Colonic mucosa (tissue), 4 donors: Measurements from ENCODE around the gene PLK3. TPM values are rescaled to one million over a fixed set of nuclear protein-coding genes. Genes with fewer than 3 reads are reported as not detected.

Experiments used
- DNase-seq: peaks from one replicate; pipeline ENCODE4 v3.0.0-alpha.2; 2020
- H3K27ac ChIP-seq: fragments of 200-600 bp; one replicate; pipeline ENCODE4 v1.8.0; 2021
- H3K27me3 ChIP-seq: fragments of 200-600 bp; one replicate; pipeline ENCODE4 v1.8.0; 2021
- H3K36me3 ChIP-seq: fragments of 200-600 bp; one replicate; pipeline ENCODE4 v1.8.0; 2021
- H3K4me1 ChIP-seq: fragments of 200-600 bp; one replicate; pipeline ENCODE4 v1.8.0; 2021; ENCODE audit warnings: mild to moderate bottlenecking
- H3K4me3 ChIP-seq: fragments of 200-600 bp; one replicate; pipeline ENCODE4 v1.8.0; 2021
- H3K9ac ChIP-seq, 2 donors: one replicate each; pipeline ENCODE4 v1.7.0; 2013; ENCODE audit warnings: control low read depth in 2 of 2, low read depth in 2 of 2, low read length in 2 of 2
- H3K9me3 ChIP-seq: fragments of 200-600 bp; one replicate; pipeline ENCODE4 v1.8.0; 2021
- CTCF ChIP-seq: fragments of 200-600 bp; IDR thresholded peaks from one replicate; pipeline ENCODE4 v1.8.0; 2022; ENCODE audit warnings: antibody characterized with exemption, mild to moderate bottlenecking
- intact Hi-C: fragments of 100-400 bp; cut with DNase I; formaldehyde crosslinking; loops from one replicate; pipeline ENCODE4 v1.14.1; 2022
- total RNA-seq, 2 donors: library from RNA; stranded (reverse); fragmentation: NEBNext Ultra II Directional in 1 of 2; extraction: Animal tissue kit (Norgen Biotek cat#: 25700) in 1 of 2; gene quantifications; one replicate each; pipeline ENCODE4 v1.2.1, GENCODE V29; 2021
- donor health status: healthy.
- donor health status: DM: no; HTN: no; CAD: no.
- donor health status: DM: no; HTN: no; CAD: no.

PLK3 gene
- total RNA-seq, 2 donors from 2014 or later, result 7.7 to 8.8 TPM

DNA sequence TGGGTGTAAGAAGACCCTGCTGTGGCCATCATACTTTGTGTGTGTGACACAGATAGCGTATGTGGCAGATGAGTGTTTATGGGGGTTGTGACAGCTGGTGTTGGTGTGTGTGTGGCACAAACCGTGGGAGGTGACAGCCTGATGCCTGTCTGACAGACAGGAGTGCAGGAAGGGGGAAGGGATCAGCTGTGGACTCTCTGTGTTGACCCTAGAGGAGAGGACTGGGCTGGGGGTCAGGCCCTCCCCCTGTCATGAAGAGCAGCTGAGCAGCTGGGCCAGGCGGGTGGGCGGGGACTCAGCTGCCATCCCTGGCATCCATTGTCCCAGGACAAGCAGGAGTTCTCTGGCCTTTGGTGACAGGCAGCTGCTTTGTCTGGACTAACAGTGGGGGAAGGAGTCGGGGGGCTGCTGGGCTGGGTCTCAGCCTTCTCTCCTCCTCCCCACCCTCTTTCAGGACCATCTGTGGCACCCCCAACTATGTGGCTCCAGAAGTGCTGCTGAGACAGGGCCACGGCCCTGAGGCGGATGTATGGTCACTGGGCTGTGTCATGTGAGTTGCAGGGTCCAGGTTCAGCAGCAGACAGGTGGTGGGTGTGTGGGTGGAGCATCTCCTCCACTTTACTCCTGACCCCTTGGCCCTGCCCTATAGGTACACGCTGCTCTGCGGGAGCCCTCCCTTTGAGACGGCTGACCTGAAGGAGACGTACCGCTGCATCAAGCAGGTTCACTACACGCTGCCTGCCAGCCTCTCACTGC is 2.3 kb downstream of the PLK3 start:
- H3K9me3 ChIP-seq, result no peaks in the 10 kb centered on the region
- no peak overlapping the region for H3K4me3 ChIP-seq
- H3K4me1 ChIP-seq, result peaks cover 16% of the 10 kb centered on the region
- H3K27me3 ChIP-seq, result no peaks in the 10 kb centered on the region
- H3K36me3 ChIP-seq, result peaks cover 13% of the 10 kb centered on the region
- H3K9ac ChIP-seq, result peak overlapping the region; percentile 16 to 38
- no peak overlapping the region for H3K27ac ChIP-seq
- intact Hi-C loops, result no loop called here
- TF ChIP-seq CTCF, result no peak
- no peak for DNase-seq

DNA sequence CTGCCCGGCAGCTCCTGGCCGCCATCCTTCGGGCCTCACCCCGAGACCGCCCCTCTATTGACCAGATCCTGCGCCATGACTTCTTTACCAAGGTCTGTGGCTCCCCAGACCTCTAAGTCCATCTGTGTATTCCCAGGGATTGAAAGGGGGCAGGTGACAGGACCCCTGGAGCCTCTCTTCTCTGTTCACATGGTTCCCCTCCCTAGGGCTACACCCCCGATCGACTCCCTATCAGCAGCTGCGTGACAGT is 2.8 kb downstream of the PLK3 start:
- peak overlapping the region in 1 of 2 donors; percentile 38 for H3K9ac ChIP-seq
- no peak overlapping the region for H3K27ac ChIP-seq
- intact Hi-C loops, result no loop called here
- H3K4me1 ChIP-seq, result peaks cover 21% of the 10 kb centered on the region
- no peak for TF ChIP-seq CTCF
- no peaks in the 10 kb centered on the region for H3K9me3 ChIP-seq
- H3K36me3 ChIP-seq, result peaks cover 13% of the 10 kb centered on the region
- H3K27me3 ChIP-seq, result no peaks in the 10 kb centered on the region
- no peak overlapping the region for H3K4me3 ChIP-seq
- no peak for DNase-seq

DNA sequence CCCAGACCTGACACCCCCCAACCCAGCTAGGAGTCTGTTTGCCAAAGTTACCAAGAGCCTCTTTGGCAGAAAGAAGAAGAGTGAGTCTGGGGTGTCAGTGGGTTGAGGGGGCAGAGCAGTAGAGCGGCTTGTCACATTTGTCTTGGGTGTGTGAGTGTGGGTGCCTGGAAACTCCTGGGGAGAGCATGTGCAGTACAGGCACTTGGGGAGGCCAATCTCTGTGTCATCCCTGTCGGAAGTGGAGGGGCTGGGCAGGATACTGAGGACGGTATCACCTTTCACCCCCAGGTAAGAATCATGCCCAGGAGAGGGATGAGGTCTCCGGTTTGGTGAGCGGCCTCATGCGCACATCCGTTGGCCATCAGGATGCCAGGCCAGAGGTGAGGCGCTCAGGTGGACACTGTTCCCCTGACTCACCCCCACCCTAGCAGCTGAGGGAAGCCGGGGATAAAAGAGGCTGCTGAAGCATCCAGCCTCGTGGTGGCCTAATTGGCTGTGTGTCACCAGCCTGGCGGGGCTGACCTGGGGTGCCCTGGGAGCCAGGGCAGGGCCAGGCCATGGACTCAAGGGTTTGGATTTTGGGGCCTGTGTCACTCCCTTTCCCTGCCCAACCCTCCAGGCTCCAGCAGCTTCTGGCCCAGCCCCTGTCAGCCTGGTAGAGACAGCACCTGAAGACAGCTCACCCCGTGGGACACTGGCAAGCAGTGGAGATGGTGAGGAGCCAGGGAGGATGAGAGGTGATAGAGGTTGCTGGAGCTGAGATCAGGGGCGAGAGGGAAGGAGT is 3.3 kb downstream of the PLK3 start:
- no peak for DNase-seq
- Histone ChIP-seq H3K9ac (peak overlapping the region in 1 of 2 donors; percentile 38), H3K36me3 (peaks cover 13% of the 10 kb centered on the region), H3K27ac (no peak overlapping the region), H3K27me3 (no peaks in the 10 kb centered on the region), H3K9me3 (no peaks in the 10 kb centered on the region), H3K4me3 (no peak overlapping the region), H3K4me1 (peaks cover 26% of the 10 kb centered on the region)
- TF ChIP-seq CTCF, result no peak
- intact Hi-C loops, result no loop called here

DNA sequence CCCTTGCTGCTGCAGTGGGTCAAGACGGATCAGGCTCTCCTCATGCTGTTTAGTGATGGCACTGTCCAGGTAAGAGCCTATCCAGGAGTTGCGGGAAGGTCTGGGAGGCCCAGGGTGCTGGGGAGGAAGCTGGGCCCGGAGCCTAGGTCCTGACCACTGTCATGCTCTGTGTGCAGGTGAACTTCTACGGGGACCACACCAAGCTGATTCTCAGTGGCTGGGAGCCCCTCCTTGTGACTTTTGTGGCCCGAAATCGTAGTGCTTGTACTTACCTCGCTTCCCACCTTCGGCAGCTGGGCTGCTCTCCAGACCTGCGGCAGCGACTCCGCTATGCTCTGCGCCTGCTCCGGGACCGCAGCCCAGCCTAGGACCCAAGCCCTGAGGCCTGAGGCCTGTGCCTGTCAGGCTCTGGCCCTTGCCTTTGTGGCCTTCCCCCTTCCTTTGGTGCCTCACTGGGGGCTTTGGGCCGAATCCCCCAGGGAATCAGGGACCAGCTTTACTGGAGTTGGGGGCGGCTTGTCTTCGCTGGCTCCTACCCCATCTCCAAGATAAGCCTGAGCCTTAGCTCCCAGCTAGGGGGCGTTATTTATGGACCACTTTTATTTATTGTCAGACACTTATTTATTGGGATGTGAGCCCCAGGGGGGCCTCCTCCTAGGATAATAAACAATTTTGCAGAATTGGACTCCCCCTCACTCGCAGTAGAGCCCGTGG is 5.3 kb downstream of the PLK3 start:
- DNase-seq, result no peak
- peaks cover 36% of the 10 kb centered on the region for H3K4me1 ChIP-seq
- no peak overlapping the region for H3K4me3 ChIP-seq
- no peak overlapping the region for H3K27ac ChIP-seq
- H3K27me3 ChIP-seq, result no peaks in the 10 kb centered on the region
- H3K36me3 ChIP-seq, result peaks cover 13% of the 10 kb centered on the region
- intact Hi-C loops, result no loop called here
- no peaks in the 10 kb centered on the region for H3K9me3 ChIP-seq
- H3K9ac ChIP-seq, result no peak overlapping the region
- TF ChIP-seq CTCF, result no peak

GRCh38 chr1:44806025-44806703 is 6.0 kb downstream of the PLK3 start:
- Histone ChIP-seq H3K27me3 (no peaks in the 10 kb centered on the region), H3K4me3 (no peak overlapping the region), H3K9ac (peak overlapping the region; percentile 46 to 84), H3K27ac (peak overlapping the region; percentile 94), H3K36me3 (peaks cover 13% of the 10 kb centered on the region), H3K9me3 (no peaks in the 10 kb centered on the region), H3K4me1 (peaks cover 36% of the 10 kb centered on the region)
- DNase-seq, result no peak
- no peak for TF ChIP-seq CTCF
- intact Hi-C loops, result no loop called here
